Measurements from ENCODE around the gene ZNF627.
"Not testable (repeated sequence)": the region's sequence is repeated elsewhere in the genome, so short reads cannot be mapped to it uniquely, and the experiment has no call there.

ZNF627 gene

GRCh38 chr19:11597202-11598102, at the start of gene ZNF627:
Gene ZNF627 (plus strand): TSS chr19:11597483. CDS start chr19:11597628, 145 bp downstream.
- peak; percentile 94 for DNase-seq (ENCODE audit: low read depth, low spot score)

GRCh38 chr19:11547929-11548700, 49.2 kb upstream of the ZNF627 start:
- DNase-seq (ENCODE audit: low read depth, low spot score): no peak

GRCh38 chr19:11549386-11549953, 47.8 kb upstream of the ZNF627 start:
- DNase-seq (ENCODE audit: low read depth, low spot score): no peak

- DNase-seq (ENCODE audit: low read depth, low spot score): no peak
Measured at GRCh38 chr19:11550265-11550664, 47.0 kb upstream of the ZNF627 start.

GRCh38 chr19:11551603-11552235, 45.6 kb upstream of the ZNF627 start:
- DNase-seq (ENCODE audit: low read depth, low spot score): no peak

GRCh38 chr19:11552666-11553372, 44.5 kb upstream of the ZNF627 start:
- DNase-seq (ENCODE audit: low read depth, low spot score): no peak

GRCh38 chr19:11554160-11554559, 43.1 kb upstream of the ZNF627 start:
- DNase-seq (ENCODE audit: low read depth, low spot score): no peak

- no peak for DNase-seq (ENCODE audit: low read depth, low spot score)
Measured at GRCh38 chr19:11555246-11555645, 42.0 kb upstream of the ZNF627 start.

GRCh38 chr19:11556634-11557420, 40.5 kb upstream of the ZNF627 start:
- no peak for DNase-seq (ENCODE audit: low read depth, low spot score)

GRCh38 chr19:11558881-11559828, 38.1 kb upstream of the ZNF627 start, which contains the start of gene ELOF1:
Gene ELOF1 (minus strand): TSS chr19:11559230. CDS start chr19:11554347, 4,883 bp downstream.
- DNase-seq (ENCODE audit: low read depth, low spot score): peak; percentile 94

- peak; percentile 65 for DNase-seq (ENCODE audit: low read depth, low spot score)
Measured at GRCh38 chr19:11560404-11561051, 36.8 kb upstream of the ZNF627 start.

- no peak for DNase-seq (ENCODE audit: low read depth, low spot score)
Measured at GRCh38 chr19:11563532-11563931, 33.8 kb upstream of the ZNF627 start.

GRCh38 chr19:11564082-11564807, 33.0 kb upstream of the ZNF627 start:
- not testable (repeated sequence) for DNase-seq (ENCODE audit: low read depth, low spot score)

GRCh38 chr19:11565649-11565980, 31.7 kb upstream of the ZNF627 start:
- not testable (repeated sequence) for DNase-seq (ENCODE audit: low read depth, low spot score)

GRCh38 chr19:11566164-11566563, 31.1 kb upstream of the ZNF627 start:
- DNase-seq (ENCODE audit: low read depth, low spot score): no peak

GRCh38 chr19:11570039-11570462, 27.2 kb upstream of the ZNF627 start:
- DNase-seq (ENCODE audit: low read depth, low spot score): no peak

- not testable (repeated sequence) for DNase-seq (ENCODE audit: low read depth, low spot score)
Measured at GRCh38 chr19:11573354-11573753, 23.9 kb upstream of the ZNF627 start.

GRCh38 chr19:11573763-11574162, 23.5 kb upstream of the ZNF627 start:
- DNase-seq (ENCODE audit: low read depth, low spot score): not testable (repeated sequence)
